ENCODE measurements around the gene PRSS2. TPM values are rescaled to one million over a fixed set of nuclear protein-coding genes. Genes with fewer than 3 reads are reported as not detected.

Gene PRSS2
- total RNA-seq, 1 experiment from 2014 or later: 27.6 TPM

DNA sequence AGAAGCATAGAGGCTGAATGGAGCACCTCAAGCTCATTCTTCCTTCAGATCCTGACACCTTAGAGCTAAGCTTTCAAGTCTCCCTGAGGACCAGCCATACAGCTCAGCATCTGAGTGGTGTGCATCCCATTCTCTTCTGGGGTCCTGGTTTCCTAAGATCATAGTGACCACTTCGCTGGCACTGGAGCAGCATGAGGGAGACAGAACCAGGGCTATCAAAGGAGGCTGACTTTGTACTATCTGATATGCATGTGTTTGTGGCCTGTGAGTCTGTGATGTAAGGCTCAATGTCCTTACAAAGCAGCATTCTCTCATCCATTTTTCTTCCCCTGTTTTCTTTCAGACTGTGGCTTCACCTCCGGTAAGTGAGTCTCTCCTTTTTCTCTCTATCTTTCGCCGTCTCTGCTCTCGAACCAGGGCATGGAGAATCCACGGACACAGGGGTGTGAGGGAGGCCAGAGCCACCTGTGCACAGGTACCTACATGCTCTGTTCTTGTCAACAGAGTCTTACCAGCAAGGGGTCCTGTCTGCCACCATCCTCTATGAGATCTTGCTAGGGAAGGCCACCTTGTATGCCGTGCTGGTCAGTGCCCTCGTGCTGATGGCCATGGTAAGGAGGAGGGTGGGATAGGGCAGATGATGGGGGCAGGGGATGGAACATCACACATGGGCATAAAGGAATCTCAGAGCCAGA is 31.0 kb downstream of the PRSS2 start (continued):
- TF ChIP-seq, protein P1, sequence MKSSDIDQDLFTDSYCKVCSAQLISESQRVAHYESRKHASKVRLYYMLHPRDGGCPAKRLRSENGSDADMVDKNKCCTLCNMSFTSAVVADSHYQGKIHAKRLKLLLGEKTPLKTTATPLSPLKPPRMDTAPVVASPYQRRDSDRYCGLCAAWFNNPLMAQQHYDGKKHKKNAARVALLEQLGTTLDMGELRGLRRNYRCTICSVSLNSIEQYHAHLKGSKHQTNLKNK (CRISPR knock-in tag; IDR thresholded peaks at IDR 0.05): no peak
- TF ChIP-seq, protein P2, sequence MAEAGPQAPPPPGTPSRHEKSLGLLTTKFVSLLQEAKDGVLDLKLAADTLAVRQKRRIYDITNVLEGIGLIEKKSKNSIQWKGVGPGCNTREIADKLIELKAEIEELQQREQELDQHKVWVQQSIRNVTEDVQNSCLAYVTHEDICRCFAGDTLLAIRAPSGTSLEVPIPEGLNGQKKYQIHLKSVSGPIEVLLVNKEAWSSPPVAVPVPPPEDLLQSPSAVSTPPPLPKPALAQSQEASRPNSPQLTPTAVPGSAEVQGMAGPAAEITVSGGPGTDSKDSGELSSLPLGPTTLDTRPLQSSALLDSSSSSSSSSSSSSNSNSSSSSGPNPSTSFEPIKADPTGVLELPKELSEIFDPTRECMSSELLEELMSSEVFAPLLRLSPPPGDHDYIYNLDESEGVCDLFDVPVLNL (CRISPR knock-in tag; IDR thresholded peaks at IDR 0.05; ENCODE audit: borderline replicate concordance, low read depth): no peak

DNA sequence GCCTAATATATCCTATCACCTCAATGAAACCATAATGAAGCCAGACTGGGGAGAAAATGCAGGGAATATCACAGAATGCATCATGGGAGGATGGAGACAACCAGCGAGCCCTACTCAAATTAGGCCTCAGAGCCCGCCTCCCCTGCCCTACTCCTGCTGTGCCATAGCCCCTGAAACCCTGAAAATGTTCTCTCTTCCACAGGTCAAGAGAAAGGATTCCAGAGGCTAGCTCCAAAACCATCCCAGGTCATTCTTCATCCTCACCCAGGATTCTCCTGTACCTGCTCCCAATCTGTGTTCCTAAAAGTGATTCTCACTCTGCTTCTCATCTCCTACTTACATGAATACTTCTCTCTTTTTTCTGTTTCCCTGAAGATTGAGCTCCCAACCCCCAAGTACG is 31.5 kb downstream of the PRSS2 start:
- Mint-ChIP-seq H3K36me3 (peaks cover 7% of the 10 kb centered on the region), H3K4me1 (peaks cover 34% of the 10 kb centered on the region), H3K9me3 (no peaks in the 10 kb centered on the region), H3K27ac (no peak overlapping the region), H3K27me3 (ENCODE audit: low read depth) (peaks cover 58% of the 10 kb centered on the region), H3K4me3 (no peak overlapping the region)
- ATAC-seq: no peak
- ChIA-PET POLR2A (no interaction called here), CTCF (interaction anchor here (0.7 kb wide), 1 partner anchor 244 kb away, joined by 3 read pairs; no protein-coding TSS in a partner anchor)
- DNase-seq (ENCODE audit: low spot score): no peak
- TF ChIP-seq GABPB1 (CRISPR knock-in tag; IDR thresholded peaks at IDR 0.05): no peak
- TF ChIP-seq, protein P3, sequence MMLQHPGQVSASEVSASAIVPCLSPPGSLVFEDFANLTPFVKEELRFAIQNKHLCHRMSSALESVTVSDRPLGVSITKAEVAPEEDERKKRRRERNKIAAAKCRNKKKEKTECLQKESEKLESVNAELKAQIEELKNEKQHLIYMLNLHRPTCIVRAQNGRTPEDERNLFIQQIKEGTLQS (CRISPR knock-in tag; conservative IDR thresholded peaks at IDR 0.05): no peak
- no peak for TF ChIP-seq PRRX2 (CRISPR knock-in tag; IDR thresholded peaks at IDR 0.05)
- TF ChIP-seq RELA (CRISPR knock-in tag; IDR thresholded peaks at IDR 0.05; ENCODE audit: borderline replicate concordance): no peak
- TF ChIP-seq ZNF396 (CRISPR knock-in tag; IDR thresholded peaks at IDR 0.05; ENCODE audit: borderline replicate concordance): no peak
- TF ChIP-seq, protein P4, sequence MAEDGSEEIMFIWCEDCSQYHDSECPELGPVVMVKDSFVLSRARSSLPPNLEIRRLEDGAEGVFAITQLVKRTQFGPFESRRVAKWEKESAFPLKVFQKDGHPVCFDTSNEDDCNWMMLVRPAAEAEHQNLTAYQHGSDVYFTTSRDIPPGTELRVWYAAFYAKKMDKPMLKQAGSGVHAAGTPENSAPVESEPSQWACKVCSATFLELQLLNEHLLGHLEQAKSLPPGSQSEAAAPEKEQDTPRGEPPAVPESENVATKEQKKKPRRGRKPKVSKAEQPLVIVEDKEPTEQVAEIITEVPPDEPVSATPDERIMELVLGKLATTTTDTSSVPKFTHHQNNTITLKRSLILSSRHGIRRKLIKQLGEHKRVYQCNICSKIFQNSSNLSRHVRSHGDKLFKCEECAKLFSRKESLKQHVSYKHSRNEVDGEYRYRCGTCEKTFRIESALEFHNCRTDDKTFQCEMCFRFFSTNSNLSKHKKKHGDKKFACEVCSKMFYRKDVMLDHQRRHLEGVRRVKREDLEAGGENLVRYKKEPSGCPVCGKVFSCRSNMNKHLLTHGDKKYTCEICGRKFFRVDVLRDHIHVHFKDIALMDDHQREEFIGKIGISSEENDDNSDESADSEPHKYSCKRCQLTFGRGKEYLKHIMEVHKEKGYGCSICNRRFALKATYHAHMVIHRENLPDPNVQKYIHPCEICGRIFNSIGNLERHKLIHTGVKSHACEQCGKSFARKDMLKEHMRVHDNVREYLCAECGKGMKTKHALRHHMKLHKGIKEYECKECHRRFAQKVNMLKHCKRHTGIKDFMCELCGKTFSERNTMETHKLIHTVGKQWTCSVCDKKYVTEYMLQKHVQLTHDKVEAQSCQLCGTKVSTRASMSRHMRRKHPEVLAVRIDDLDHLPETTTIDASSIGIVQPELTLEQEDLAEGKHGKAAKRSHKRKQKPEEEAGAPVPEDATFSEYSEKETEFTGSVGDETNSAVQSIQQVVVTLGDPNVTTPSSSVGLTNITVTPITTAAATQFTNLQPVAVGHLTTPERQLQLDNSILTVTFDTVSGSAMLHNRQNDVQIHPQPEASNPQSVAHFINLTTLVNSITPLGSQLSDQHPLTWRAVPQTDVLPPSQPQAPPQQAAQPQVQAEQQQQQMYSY (CRISPR knock-in tag; IDR thresholded peaks at IDR 0.05): no peak
- TF ChIP-seq, protein P5, sequence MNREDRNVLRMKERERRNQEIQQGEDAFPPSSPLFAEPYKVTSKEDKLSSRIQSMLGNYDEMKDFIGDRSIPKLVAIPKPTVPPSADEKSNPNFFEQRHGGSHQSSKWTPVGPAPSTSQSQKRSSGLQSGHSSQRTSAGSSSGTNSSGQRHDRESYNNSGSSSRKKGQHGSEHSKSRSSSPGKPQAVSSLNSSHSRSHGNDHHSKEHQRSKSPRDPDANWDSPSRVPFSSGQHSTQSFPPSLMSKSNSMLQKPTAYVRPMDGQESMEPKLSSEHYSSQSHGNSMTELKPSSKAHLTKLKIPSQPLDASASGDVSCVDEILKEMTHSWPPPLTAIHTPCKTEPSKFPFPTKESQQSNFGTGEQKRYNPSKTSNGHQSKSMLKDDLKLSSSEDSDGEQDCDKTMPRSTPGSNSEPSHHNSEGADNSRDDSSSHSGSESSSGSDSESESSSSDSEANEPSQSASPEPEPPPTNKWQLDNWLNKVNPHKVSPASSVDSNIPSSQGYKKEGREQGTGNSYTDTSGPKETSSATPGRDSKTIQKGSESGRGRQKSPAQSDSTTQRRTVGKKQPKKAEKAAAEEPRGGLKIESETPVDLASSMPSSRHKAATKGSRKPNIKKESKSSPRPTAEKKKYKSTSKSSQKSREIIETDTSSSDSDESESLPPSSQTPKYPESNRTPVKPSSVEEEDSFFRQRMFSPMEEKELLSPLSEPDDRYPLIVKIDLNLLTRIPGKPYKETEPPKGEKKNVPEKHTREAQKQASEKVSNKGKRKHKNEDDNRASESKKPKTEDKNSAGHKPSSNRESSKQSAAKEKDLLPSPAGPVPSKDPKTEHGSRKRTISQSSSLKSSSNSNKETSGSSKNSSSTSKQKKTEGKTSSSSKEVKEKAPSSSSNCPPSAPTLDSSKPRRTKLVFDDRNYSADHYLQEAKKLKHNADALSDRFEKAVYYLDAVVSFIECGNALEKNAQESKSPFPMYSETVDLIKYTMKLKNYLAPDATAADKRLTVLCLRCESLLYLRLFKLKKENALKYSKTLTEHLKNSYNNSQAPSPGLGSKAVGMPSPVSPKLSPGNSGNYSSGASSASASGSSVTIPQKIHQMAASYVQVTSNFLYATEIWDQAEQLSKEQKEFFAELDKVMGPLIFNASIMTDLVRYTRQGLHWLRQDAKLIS (CRISPR knock-in tag; IDR thresholded peaks at IDR 0.05; ENCODE audit: borderline replicate concordance): no peak
- no peak for TF ChIP-seq FOXK1 (CRISPR knock-in tag; IDR thresholded peaks at IDR 0.05)
- TF ChIP-seq, protein P6, sequence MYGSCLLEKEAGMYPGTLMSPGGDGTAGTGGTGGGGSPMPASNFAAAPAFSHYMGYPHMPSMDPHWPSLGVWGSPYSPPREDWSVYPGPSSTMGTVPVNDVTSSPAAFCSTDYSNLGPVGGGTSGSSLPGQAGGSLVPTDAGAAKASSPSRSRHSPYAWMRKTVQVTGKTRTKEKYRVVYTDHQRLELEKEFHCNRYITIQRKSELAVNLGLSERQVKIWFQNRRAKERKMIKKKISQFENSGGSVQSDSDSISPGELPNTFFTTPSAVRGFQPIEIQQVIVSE (CRISPR knock-in tag; IDR thresholded peaks at IDR 0.05; ENCODE audit: borderline replicate concordance): no peak
- no peak for TF ChIP-seq SMAD4 (CRISPR knock-in tag; IDR thresholded peaks at IDR 0.05)
- no peak for TF ChIP-seq GTF2I (CRISPR knock-in tag; conservative IDR thresholded peaks at IDR 0.05)
- no peak for TF ChIP-seq GRHL2 (CRISPR knock-in tag; IDR thresholded peaks at IDR 0.05; ENCODE audit: insufficient replicate concordance, severe bottlenecking)
- TF ChIP-seq, protein P7, sequence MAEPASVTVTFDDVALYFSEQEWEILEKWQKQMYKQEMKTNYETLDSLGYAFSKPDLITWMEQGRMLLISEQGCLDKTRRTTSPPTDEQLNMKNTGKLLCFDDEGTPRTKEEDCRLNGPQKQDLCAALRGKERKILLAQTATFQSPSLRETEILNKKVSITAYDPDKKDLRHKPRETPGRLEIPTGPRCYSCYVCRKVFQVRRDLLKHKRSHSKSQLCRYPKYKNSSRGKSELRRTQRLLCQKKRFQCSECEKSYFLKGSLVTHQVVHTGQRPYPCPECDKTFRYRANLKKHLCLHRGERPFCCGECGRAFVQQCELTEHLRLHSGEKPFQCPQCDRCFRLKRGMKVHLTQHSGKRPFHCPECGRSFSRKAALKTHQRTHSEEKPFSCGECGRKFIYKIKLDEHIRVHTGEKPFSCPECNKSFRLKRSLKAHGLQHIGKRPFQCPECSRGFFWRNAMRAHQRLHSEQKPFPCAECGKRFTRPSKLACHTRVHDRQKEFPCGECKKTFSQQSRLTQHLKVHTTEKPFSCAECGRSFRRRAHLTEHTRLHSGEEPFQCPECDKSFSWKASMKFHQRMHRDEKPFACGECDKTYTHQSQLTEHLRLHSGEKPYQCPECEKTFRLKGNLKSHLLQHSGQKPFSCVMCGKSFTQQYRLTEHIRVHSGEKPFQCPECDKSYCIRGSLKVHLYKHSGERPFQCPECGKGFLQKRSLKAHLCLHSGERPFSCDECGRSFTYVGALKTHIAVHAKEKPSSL (CRISPR knock-in tag; conservative IDR thresholded peaks at IDR 0.05): no peak
- TF ChIP-seq, protein P8, sequence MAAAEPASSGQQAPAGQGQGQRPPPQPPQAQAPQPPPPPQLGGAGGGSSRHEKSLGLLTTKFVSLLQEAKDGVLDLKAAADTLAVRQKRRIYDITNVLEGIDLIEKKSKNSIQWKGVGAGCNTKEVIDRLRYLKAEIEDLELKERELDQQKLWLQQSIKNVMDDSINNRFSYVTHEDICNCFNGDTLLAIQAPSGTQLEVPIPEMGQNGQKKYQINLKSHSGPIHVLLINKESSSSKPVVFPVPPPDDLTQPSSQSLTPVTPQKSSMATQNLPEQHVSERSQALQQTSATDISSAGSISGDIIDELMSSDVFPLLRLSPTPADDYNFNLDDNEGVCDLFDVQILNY (CRISPR knock-in tag; IDR thresholded peaks at IDR 0.05): no peak
- TF ChIP-seq, protein P9, sequence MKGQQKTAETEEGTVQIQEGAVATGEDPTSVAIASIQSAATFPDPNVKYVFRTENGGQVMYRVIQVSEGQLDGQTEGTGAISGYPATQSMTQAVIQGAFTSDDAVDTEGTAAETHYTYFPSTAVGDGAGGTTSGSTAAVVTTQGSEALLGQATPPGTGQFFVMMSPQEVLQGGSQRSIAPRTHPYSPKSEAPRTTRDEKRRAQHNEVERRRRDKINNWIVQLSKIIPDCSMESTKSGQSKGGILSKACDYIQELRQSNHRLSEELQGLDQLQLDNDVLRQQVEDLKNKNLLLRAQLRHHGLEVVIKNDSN (CRISPR knock-in tag; IDR thresholded peaks at IDR 0.05): no peak
